GM18858 (cell line): ENCODE results near the gene KRT71.

Experiments used
- ATAC-seq: cut with Tn5 transposase; IDR thresholded peaks from one replicate; pipeline ENCODE4 v1.9.1; 2021; ENCODE audit not compliant: unreplicated experiment

Gene KRT71

GRCh38 chr12:52539821-52540173 is 13.1 kb downstream of the KRT71 start:
- no peak for ATAC-seq

GRCh38 chr12:52539083-52539820 is 13.7 kb downstream of the KRT71 start:
- no peak for ATAC-seq

- ATAC-seq = no peak
Measured at GRCh38 chr12:52537101-52537500, 15.8 kb downstream of the KRT71 start.

- no peak for ATAC-seq
Measured at GRCh38 chr12:52535574-52535973, 17.4 kb downstream of the KRT71 start.

- no peak for ATAC-seq
Measured at GRCh38 chr12:52534482-52534881, 18.5 kb downstream of the KRT71 start.

GRCh38 chr12:52533686-52534470 is 19.1 kb downstream of the KRT71 start:
- no peak for ATAC-seq

GRCh38 chr12:52532636-52533035 is 20.3 kb downstream of the KRT71 start:
- ATAC-seq = no peak

GRCh38 chr12:52531566-52532300 is 21.2 kb downstream of the KRT71 start:
- no peak for ATAC-seq

- ATAC-seq = no peak
Measured at GRCh38 chr12:52530905-52531304, 22.0 kb downstream of the KRT71 start.

GRCh38 chr12:52530366-52530765 is 22.6 kb downstream of the KRT71 start:
- ATAC-seq = no peak

- no peak for ATAC-seq
Measured at GRCh38 chr12:52529846-52530245, 23.1 kb downstream of the KRT71 start.

GRCh38 chr12:52529417-52529816 is 23.5 kb downstream of the KRT71 start:
- ATAC-seq = no peak

GRCh38 chr12:52528641-52529143 is 24.3 kb downstream of the KRT71 start:
- ATAC-seq = no peak

GRCh38 chr12:52527121-52527800 is 25.7 kb downstream of the KRT71 start:
- no peak for ATAC-seq

- no peak for ATAC-seq
Measured at GRCh38 chr12:52526511-52526951, 26.4 kb downstream of the KRT71 start.

GRCh38 chr12:52525661-52526499 is 27.1 kb downstream of the KRT71 start:
- ATAC-seq = no peak

GRCh38 chr12:52524898-52525591 is 27.9 kb downstream of the KRT71 start:
- no peak for ATAC-seq

- ATAC-seq = no peak
Measured at GRCh38 chr12:52524241-52524897, 28.6 kb downstream of the KRT71 start.

- no peak for ATAC-seq
Measured at GRCh38 chr12:52523824-52524223, 29.1 kb downstream of the KRT71 start.
